ENCODE data around the gene RPL10.

RPL10 gene

DNA sequence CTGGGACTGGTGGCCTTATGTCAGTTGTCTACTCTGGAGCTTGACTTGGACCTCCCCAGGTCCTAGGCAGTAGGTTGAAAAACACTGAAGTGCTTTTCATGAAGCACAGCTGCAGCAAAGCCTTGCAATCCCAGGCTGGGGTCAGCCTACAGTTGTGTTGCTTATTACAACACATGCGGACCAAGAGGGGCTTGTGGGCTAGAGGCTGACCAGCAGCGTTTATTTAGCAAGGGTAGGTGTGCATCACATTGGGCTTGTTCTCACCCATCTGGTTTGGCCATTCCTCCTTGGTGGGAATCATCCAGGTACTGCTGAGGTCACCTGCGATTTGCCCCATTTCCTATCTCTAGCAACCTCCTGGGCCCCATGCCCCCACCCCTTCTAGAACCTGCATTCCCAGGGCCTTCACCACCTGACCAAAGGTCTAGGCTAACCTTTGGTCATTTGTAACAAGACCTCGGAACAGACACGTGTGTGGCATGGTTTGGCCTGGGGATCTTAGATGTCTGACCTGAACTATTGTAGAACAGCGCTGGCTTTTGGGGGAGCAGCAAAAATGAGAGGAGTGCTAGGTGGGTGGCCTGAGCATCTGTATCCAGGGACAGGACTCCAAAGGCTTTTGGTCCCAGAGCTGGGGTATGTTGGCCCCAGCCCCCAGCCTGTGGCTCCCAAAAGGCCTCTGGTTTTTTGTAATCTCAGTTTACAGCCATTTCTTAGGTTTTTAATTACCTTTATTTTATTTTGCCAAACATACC, 3.0 kb downstream of the RPL10 start:
- DNase-seq (ENCODE audit: low read depth in 3 of 3) = no peak

DNA sequence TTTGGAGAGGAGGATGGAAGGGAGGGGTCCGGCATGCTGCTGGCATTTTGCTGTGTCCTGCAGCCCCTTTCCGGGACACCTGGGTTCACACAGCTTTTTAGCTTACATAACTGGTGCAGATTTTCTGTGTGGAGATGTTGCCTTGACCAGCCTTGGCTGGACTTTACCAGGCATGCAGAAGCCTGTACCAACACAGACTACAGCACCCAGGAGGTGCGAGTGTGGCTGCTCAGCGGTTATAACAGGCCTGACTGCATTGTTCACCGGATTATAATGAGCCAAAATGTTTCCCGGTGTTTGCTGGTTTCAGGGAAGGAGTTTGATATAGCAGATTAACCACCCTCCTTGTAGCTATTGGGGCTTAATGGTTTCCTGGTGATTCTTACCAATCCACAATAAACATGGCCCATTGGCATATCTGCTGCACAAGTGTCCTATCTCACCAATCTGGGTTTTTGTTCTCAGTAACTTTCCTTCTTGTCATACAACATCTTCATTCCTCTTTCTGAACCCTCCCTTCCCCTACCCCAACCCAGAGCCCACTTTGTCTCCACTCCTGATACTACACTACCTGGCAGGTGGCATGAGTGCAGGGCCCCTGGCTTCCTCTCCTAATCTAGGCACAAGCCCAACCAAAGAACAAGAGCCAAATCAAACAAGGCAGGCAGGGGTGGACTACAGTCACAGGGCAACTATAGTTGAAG, 3.9 kb downstream of the RPL10 start:
- no peak for DNase-seq (ENCODE audit: low read depth in 3 of 3)

DNA sequence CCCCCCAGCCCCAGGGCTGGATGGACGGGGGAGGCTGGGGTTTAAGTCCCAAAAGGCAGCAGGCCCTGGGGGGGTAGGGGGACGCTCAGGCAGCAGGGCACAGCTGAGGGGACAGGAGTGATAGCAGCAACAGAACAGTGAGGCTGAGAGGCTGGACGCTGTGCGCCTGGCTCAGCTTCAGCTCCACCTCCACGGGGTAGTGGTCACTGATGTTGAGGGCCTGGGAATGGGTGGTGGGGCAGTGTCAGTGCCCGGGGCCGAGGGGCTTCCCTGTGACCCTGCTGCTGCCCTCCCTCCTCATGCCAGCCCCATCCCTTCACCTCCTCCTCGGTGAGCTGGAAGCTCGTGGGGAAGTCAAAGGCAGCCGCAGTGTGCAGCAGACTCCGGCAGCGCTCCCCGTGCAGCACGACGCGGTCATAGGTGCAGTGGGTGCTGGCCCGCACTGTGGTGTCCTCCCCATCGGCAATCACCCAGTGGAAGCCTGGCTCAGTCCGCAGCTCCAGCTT, 4.5 kb downstream of the RPL10 start:
- no peak for DNase-seq (ENCODE audit: low read depth in 3 of 3)

DNA sequence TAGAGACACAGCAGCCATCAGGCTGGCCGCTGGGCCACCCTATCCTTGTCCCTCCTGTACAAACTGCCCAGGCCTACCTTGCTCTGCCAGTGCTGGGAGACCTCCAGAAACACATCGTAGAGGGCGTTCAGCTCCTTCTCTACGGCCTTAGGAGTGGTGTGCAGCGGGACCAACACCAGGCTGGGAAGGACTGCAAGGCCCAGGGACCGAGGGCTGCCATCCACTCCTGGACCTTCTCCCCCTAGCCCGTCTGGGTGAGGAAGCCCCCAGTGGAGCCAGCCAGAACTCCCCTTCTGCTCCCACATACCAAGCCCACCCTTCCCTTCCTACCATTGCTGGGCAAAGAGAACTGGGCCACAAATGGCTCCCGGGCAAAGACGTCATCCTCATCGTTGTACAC, 5.0 kb downstream of the RPL10 start:
- DNase-seq (ENCODE audit: low read depth in 3 of 3) = no peak

GRCh38 chrX:154403858-154404257, 5.7 kb downstream of the RPL10 start:
- no peak for DNase-seq (ENCODE audit: low read depth in 3 of 3)

DNA sequence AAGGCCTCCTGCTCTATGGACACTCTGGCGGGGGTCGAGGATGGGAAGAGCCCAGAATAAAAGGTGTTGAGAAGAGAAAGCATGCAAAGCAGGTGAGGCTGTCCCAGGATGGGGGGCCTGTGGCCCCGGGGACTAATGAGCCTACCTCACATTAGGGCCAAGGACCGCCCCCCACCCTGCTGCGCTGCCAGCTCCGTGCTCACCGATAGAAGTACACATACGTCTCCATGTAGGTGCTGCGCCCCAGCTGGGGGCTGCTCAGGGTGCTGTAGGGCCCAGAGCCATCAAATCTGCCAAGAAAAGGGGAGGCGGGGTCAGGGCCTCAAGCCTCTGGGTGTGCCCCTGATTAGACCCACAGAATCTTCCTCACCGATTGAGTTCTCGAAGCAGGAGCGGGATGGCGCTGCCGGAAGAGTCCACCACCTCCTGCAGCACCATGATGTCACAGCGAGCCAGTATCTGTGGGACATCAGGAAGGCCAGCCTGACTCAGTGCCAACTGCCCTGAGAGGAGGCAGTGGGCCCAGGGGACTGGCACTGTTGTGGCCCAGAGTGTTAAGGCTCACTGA, 6.5 kb downstream of the RPL10 start:
- no peak for DNase-seq (ENCODE audit: low read depth in 3 of 3)

- no peak for DNase-seq (ENCODE audit: low read depth in 3 of 3)
These were observed 10.6 kb downstream of the RPL10 start for GRCh38 chrX:154408659-154409221.

DNA sequence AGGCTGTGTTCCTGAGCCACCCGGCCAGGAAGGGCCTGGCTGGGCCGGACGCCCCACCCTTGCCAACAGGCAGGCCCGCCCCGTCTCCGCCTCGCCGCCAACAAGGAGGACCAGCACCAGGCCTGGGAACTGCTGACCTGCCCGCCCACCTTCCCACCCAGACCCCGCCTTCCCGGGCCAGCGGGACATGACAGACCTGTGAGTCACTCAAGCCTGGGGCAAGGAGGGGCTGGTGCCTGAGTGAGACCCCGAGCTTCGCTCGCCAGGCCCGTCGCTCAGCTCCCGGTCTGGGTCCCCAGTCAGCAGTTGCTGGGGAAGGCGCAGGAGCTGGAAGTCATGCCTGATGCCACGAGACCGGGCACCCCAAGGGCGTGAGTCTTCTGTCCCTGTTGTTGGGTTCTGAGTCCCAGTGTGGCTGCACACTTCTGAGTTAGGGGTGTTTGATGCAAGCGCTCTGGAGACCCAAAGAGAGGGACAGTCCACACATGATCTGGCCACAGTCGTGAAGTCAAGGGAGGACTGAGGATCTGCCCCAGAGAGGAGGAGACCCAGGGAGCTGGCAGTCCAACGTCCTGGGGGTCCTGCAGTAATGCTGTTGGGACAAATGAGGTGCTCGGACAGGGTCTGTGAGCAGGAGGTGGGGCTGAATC, 11.2 kb downstream of the RPL10 start, which contains the start of gene DNASE1L1:
TSS of gene DNASE1L1 (minus strand) at position 33 of the 650 bp plus-strand sequence. CDS start 3,686 bp downstream, outside the sequence.
- DNase-seq (ENCODE audit: low read depth in 3 of 3) = no peak

DNA sequence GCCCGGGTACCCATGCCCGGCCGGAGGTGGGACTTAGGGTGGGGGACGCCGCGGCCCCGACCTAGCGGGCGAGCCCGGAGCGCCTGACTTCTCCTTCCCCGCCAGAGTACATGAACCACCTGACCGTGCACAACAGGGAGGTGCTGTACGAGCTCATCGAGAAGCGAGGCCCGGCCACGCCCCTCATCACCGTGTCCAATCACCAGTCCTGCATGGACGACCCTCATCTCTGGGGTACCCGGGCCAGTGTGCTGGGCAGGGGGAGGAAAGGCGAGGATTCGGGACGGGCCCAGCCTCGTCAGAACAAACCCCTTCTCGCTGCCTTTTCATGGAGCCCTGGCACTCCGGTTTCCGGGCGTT, 13.8 kb downstream of the RPL10 start:
- DNase-seq (ENCODE audit: low read depth in 3 of 3) = peak in 1 of 3 experiments; percentile 42

- no peak for DNase-seq (ENCODE audit: low read depth in 3 of 3)
These were observed 14.3 kb downstream of the RPL10 start for GRCh38 chrX:154412468-154412867.

DNA sequence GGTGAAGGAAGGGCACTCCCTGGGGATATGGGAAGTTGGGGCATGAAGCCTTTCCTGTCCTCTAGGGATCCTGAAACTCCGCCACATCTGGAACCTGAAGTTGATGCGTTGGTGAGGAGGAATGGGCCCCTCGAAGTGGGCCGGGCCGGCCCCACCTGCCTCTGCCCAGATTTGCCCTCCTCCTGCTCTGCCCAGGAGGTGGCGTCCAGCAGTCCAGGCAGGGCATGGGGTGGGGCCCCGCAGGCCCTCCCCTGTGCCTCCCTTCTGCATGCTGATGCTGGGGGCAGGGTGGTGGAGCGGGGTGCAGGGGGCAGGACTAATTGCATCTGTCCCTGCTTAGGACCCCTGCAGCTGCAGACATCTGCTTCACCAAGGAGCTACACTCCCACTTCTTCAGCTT, 15.0 kb downstream of the RPL10 start:
- DNase-seq (ENCODE audit: low read depth in 3 of 3) = no peak

- DNase-seq (ENCODE audit: low read depth in 3 of 3) = no peak
These were observed 19.0 kb downstream of the RPL10 start for GRCh38 chrX:154417157-154417556.

DNA sequence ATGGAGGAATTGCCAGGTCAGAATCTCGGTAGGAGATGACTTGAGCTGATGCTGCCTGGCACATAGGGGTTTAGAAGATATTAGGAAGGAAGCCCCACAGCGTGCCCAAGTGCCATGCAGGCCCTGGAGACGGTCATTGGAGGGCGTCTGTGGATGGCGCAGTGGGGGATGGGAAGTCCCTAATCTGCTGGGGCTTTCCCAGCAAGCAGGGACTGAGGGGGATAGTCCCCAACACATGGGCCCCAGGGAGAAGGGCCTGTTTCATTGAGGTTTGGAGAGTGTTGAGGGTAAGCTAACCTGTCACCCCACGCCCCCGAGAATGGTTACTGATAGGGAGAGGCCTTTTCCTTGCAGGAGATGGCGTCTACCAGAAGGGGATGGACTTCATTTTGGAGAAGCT, 21.0 kb downstream of the RPL10 start:
- no peak for DNase-seq (ENCODE audit: low read depth in 3 of 3)

- DNase-seq (ENCODE audit: low read depth in 3 of 3) = no peak
These were observed 21.7 kb downstream of the RPL10 start for GRCh38 chrX:154419688-154420401.

GRCh38 chrX:154420402-154420756, 22.2 kb downstream of the RPL10 start:
- DNase-seq (ENCODE audit: low read depth in 3 of 3) = no peak

GRCh38 chrX:154426916-154427770, 29.0 kb downstream of the RPL10 start:
- no peak for DNase-seq (ENCODE audit: low read depth in 3 of 3)

GRCh38 chrX:154428176-154429171, 30.3 kb downstream of the RPL10 start, which contains the start of gene ATP6AP1:
Gene ATP6AP1 (plus strand): TSS chrX:154428677. CDS start chrX:154428693, 16 bp downstream.
- peak; percentile 62 to 74 (median 73) for DNase-seq (ENCODE audit: low read depth in 3 of 3)

DNA sequence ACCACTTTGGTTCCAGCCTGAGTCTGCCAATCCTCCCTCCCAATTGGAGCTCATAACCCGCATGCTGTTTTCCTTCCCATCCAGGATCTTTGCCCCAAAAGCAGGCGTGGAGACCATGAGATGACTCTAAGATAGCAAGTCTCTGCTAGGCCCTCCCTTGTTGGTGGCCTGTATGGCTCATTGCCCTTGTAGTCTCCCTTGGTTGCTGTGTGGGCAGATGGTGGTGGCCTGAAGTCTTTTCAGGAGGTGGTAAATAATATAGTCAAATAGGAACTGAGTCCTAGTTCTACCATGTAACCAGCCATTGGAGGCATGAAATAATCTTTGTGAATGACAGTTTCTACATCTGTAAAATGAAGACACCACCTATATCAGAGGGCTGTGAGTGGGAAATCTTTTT, 31.5 kb downstream of the RPL10 start:
- DNase-seq (ENCODE audit: low read depth in 3 of 3) = no peak

- DNase-seq (ENCODE audit: low read depth in 3 of 3) = no peak
These were observed 32.3 kb downstream of the RPL10 start for GRCh38 chrX:154430479-154430878.
